Smooth muscle cell (in vitro differentiated cells): ENCODE results near the gene FRS2. TPM values are rescaled to one million over a fixed set of nuclear protein-coding genes. Genes with fewer than 3 reads are reported as not detected.
A peak's percentile ranks its signal among the peaks of the same experiment; 100 is the strongest.

Experiments
- DNase-seq: peaks from one replicate; lab custom pipeline; 2025; ENCODE audit not compliant: unreplicated experiment; lab: John Stamatoyannopoulos, UW
- H2AFZ ChIP-seq: fragments of 200-600 bp; sonication (generic); 2 replicates; pipeline ENCODE4 v1.6.0; 2016; ENCODE audit warnings: antibody characterized with exemption, low read depth, mild to moderate bottlenecking
- H3F3A ChIP-seq: fragments of 200-600 bp; sonication (generic); 2 replicates; pipeline ENCODE4 v1.6.0; 2017; ENCODE audit warnings: antibody characterized with exemption, low read depth
- H3K27ac ChIP-seq: fragments of 200-600 bp; sonication (generic); 2 replicates; pipeline ENCODE4 v1.5.1; 2016; ENCODE audit warnings: low read depth, mild to moderate bottlenecking
- H3K27me3 ChIP-seq: fragments of 200-600 bp; sonication (generic); 2 replicates; pipeline ENCODE4 v1.6.1; 2016; ENCODE audit warnings: low read depth, mild to moderate bottlenecking
- H3K36me3 ChIP-seq: fragments of 200-600 bp; sonication (generic); 2 replicates; pipeline ENCODE4 v1.5.1; 2016; ENCODE audit warnings: low read depth
- H3K4me1 ChIP-seq: fragments of 200-600 bp; sonication (generic); 2 replicates; pipeline ENCODE4 v1.5.1; 2016; ENCODE audit warnings: low read depth
- H3K4me2 ChIP-seq: fragments of 200-600 bp; sonication (generic); 2 replicates; pipeline ENCODE4 v1.6.0; 2016; ENCODE audit warnings: mild to moderate bottlenecking
- H3K4me3 ChIP-seq: fragments of 200-600 bp; sonication (generic); 2 replicates; pipeline ENCODE4 v1.5.1; 2016; ENCODE audit warnings: mild to moderate bottlenecking
- H3K79me2 ChIP-seq: fragments of 200-600 bp; sonication (generic); 2 replicates; pipeline ENCODE4 v1.6.0; 2016; ENCODE audit warnings: low read depth, mild to moderate bottlenecking
- H3K9ac ChIP-seq: fragments of 200-600 bp; sonication (generic); 2 replicates; pipeline ENCODE4 v1.6.0; 2016; ENCODE audit warnings: low read depth
- H3K9me3 ChIP-seq: fragments of 200-600 bp; sonication (generic); replicated peaks from 2 replicates; pipeline ENCODE4 v1.5.1; 2016; ENCODE audit warnings: low read depth
- H4K20me1 ChIP-seq: fragments of 200-600 bp; sonication (generic); 2 replicates; pipeline ENCODE4 v1.6.0; 2016; ENCODE audit warnings: low read depth
- WGBS: methylation state at CpG from one replicate; pipeline ENCODE4 v1.1.7; 2016; ENCODE audit warnings: low lambda C conversion rate; 5-methylcytosine and 5-hydroxymethylcytosine counted together
- polyA plus RNA-seq: library from polyadenylated mRNA; unstranded; fragments of >200 nt; fragmentation: Nextera tagmentation; extraction: Ambion mirVana; gene quantifications from 2 replicates; pipeline ENCODE4 v1.2.1, GENCODE V29; 2016
- total RNA-seq: library from RNA; depleted of rRNA; stranded (reverse); fragments of >200 nt; gene quantifications from 2 replicates; pipeline ENCODE4 v1.2.3, GENCODE V29; 2014
- TF ChIP-seq, protein P1 (sequence below): fragments of 200-600 bp; sonication (generic); IDR thresholded peaks from 2 replicates; pipeline ENCODE4 v1.5.1; 2017; ENCODE audit warnings: borderline replicate concordance, mild to moderate bottlenecking, antibody characterized with exemption; ENCODE audit not compliant: insufficient read depth, poor library complexity, severe bottlenecking

Gene FRS2
- total RNA-seq, result 90.2 and 169 TPM in 2 replicates
- polyA plus RNA-seq, result 21.6 and 23.8 TPM in 2 replicates

DNA sequence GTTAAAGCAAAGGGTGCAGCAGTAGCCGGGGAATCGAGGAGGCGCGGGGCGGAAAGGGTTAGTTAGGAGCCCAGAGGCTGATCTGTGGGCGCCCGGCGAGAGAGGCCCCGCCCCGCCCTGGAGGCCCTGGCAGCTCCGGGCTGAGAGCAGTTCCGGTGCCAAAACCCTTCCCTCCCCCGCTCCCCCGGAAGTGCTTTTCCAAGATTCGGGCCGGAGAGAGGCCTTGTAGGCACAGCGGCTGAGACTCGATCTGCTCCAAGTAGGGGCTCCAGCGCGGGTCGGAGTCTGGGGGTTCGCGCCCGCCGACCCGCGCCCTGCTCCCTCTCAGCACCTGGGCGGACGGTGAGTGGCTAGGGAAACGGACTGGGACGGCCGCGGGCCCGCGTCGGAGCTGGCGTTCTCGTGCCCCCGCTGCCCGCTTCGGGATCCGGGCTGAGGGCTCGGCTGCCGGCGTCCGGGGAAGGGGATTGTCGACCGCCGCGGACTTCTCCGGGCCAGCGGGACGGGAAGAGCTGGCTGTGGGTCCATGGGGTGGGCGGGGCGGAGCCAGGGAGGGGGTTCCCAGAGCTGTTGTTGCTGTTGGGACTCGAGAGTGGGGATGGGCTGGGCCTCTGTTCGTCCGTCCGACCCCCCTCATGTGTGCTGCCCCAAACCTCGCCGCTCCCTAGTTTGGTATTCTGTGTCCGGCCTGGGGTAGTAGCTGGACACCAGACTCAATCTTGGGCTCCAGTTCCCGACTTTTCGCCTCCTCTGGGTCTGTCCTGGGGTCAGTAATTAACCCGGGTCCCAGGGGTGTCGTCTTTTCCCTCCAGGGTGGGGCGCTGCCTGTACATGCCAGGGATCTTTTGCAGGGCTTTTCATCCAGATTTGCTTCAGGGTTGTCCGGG lies at the start of gene FRS2:
Gene FRS2 (plus strand): TSS at position 200 of the 887 bp plus-strand sequence. CDS start 98,643 bp downstream, outside the sequence.
- peak within 1 kb of the TSS; percentile 94 for H3K4me2 ChIP-seq
- H3F3A ChIP-seq, result peaks cover 9% of the 10 kb centered on the region
- H3K4me1 ChIP-seq, result peaks cover 65% of the 10 kb centered on the region
- peak within 1 kb of the TSS; percentile 98 for H2AFZ ChIP-seq
- TF ChIP-seq, protein P1, sequence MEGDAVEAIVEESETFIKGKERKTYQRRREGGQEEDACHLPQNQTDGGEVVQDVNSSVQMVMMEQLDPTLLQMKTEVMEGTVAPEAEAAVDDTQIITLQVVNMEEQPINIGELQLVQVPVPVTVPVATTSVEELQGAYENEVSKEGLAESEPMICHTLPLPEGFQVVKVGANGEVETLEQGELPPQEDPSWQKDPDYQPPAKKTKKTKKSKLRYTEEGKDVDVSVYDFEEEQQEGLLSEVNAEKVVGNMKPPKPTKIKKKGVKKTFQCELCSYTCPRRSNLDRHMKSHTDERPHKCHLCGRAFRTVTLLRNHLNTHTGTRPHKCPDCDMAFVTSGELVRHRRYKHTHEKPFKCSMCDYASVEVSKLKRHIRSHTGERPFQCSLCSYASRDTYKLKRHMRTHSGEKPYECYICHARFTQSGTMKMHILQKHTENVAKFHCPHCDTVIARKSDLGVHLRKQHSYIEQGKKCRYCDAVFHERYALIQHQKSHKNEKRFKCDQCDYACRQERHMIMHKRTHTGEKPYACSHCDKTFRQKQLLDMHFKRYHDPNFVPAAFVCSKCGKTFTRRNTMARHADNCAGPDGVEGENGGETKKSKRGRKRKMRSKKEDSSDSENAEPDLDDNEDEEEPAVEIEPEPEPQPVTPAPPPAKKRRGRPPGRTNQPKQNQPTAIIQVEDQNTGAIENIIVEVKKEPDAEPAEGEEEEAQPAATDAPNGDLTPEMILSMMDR, result no peak
- no peaks in the 10 kb centered on the region for H3K27me3 ChIP-seq
- no peaks in the 10 kb centered on the region for H3K9me3 ChIP-seq
- H3K36me3 ChIP-seq, result no peaks in the 10 kb centered on the region
- H3K9ac ChIP-seq, result peak within 1 kb of the TSS; percentile 98
- H4K20me1 ChIP-seq, result peaks cover 46% of the 10 kb centered on the region
- H3K4me3 ChIP-seq, result peak within 1 kb of the TSS; percentile 76
- under 1% methylated on average over 51 of the region's 68 CpGs for WGBS
- H3K27ac ChIP-seq, result peak within 1 kb of the TSS; percentile 98
- DNase-seq, result peak; percentile 72
- peaks cover 58% of the 10 kb centered on the region for H3K79me2 ChIP-seq

GRCh38 chr12:69421548-69421947 lies 48.6 kb upstream of the FRS2 start:
- 96% methylated on average over 3 of the region's 3 CpGs for WGBS
- peaks cover 6% of the 10 kb centered on the region for H3F3A ChIP-seq
- no peak overlapping the region for H3K27ac ChIP-seq
- DNase-seq, result no peak
- no peak overlapping the region for H3K4me2 ChIP-seq
- no peak overlapping the region for H3K9ac ChIP-seq
- no peaks in the 10 kb centered on the region for H3K27me3 ChIP-seq
- H3K4me3 ChIP-seq, result no peak overlapping the region
- no peaks in the 10 kb centered on the region for H4K20me1 ChIP-seq
- no peak overlapping the region for H2AFZ ChIP-seq
- no peaks in the 10 kb centered on the region for H3K4me1 ChIP-seq
- H3K36me3 ChIP-seq, result no peaks in the 10 kb centered on the region
- no peaks in the 10 kb centered on the region for H3K9me3 ChIP-seq
- H3K79me2 ChIP-seq, result no peaks in the 10 kb centered on the region
- TF ChIP-seq, protein P1, result no peak

DNA sequence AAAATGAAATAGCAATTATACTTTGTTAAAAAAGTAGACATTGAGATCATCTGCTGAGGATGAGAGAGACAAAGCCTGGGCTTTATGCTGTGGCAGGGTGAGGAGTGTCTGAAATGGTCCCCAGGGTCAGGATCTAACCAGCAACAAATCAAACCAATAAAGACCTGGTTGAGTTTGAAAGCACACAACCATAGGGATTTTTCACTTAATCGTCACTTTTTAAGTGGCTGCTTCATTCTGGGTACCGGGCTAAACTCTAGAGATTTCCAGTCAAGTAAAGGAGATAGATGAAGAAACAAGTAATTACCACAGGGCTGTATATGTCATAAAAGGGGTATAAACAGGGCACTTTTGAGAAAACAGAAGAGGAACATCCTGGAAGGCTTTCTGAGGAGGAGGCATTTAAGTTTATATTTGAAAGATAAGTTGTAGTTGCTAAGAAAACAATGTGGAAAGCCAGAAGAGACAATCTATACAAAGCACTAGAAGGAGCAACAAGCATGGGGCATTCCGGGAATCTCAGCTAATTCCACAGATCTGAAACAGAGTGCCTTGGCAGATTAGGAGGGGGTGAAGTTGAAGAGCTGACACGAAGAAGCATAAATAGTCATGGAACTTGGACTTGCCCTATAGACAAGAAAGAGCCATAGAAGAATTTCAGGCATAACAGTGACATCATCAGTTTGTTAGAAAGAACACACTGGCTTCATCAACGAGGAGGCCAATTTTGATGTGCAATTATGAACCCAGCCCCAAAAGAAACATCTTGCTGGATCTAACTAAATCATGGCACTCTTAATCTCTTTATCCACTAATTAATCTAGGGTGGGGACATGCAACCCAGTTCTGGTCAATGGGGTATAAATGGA lies 46.9 kb upstream of the FRS2 start:
- no peaks in the 10 kb centered on the region for H3F3A ChIP-seq
- no peaks in the 10 kb centered on the region for H3K27me3 ChIP-seq
- peak overlapping the region; percentile 68 for H3K27ac ChIP-seq
- TF ChIP-seq, protein P1, result no peak
- no peaks in the 10 kb centered on the region for H3K4me1 ChIP-seq
- WGBS, result 26% methylated on average over 5 of the region's 5 CpGs
- H3K36me3 ChIP-seq, result no peaks in the 10 kb centered on the region
- peak overlapping the region; percentile 18 for H3K9ac ChIP-seq
- H3K79me2 ChIP-seq, result no peaks in the 10 kb centered on the region
- no peak overlapping the region for H3K4me3 ChIP-seq
- peak overlapping the region; percentile 46 for H3K4me2 ChIP-seq
- H2AFZ ChIP-seq, result peak overlapping the region; percentile 53
- H4K20me1 ChIP-seq, result no peaks in the 10 kb centered on the region
- DNase-seq, result no peak
- no peaks in the 10 kb centered on the region for H3K9me3 ChIP-seq
